NCI-H2029 (cell line): Measurements from ENCODE around the gene ZNF385C.

ENCODE experiments used
- DNase-seq: peaks from one replicate; lab custom pipeline; 2025; lab: John Stamatoyannopoulos, UW

ZNF385C gene

GRCh38 chr17:42107597-42108576 is 9.6 kb upstream of the ZNF385C start:
- DNase-seq = peak; percentile 87

DNA sequence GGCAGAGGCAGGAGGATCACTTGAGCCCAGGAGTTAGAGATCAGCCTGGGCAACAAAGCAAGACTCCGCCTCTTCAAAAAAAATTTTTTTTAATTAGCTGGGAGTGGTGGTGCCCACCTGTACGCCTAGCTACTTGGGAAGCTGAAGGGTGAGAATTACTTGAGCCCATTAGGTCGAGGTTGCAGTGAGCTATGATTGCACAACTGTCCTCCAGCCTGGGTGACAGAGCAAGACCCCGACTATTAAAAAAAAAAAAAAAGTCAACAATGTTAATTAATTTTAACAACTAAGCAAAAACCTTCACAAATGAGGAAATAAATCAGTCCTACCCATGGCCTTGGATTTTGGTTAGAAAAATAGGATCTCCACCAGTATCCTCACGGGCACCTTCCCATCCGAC is 8.9 kb upstream of the ZNF385C start:
- no peak for DNase-seq

DNA sequence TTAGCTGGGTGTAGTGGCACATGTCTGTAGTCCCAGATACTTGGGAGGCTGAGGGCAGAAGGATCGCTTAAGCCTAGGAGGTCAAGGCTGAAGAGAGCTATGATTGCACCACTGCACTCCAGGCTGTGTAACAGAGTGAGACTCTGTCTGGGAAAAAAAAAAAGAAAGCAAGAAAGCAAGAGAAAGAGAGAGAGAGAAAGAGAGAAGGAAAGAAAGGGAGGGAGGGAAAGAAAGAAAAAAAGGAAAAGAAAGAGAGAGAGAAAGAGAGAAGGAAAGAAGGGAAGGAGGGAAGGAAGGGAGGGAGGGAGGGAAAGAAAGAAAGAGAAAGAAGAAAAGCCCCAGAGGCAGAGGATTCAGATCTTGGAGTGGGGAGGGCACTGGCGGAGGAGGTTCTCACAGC is 7.7 kb upstream of the ZNF385C start:
- no peak for DNase-seq

GRCh38 chr17:42104264-42104663 is 6.0 kb upstream of the ZNF385C start:
- DNase-seq = no peak

DNA sequence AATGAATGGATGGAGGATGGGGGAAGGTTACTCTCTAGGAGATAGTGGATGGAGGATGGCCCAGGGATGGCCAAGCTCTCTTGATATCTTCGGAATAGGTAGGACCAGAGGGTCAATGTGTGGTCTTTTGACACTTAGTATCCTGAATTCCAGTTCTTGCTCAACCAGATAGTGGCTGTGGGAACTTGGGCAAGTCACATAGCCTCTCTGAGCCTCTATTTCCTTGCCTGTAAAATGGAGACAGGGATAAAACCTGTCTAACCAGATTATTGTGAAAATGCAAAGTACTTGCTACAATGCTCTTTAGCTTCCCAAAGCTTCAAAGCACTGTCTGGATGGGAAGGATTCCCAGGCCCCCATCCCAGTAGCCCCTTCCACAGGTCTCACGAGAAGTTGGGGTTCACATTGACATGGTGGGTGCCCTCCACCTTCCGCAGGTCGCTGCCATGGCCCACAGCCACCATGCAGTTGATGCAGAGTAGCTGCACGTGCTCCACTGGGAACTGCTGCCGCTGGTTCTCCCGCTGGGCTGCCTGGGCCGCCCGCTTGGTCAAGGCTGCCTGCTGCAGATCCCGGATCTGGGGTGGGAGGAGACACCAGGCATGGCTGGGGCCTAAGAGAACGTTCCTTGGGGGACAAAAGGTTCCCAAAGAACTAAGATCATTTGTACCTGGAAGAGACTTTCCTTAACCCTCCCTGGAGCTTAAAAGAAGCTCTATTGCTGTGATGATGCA is 5.1 kb upstream of the ZNF385C start:
- DNase-seq = no peak

DNA sequence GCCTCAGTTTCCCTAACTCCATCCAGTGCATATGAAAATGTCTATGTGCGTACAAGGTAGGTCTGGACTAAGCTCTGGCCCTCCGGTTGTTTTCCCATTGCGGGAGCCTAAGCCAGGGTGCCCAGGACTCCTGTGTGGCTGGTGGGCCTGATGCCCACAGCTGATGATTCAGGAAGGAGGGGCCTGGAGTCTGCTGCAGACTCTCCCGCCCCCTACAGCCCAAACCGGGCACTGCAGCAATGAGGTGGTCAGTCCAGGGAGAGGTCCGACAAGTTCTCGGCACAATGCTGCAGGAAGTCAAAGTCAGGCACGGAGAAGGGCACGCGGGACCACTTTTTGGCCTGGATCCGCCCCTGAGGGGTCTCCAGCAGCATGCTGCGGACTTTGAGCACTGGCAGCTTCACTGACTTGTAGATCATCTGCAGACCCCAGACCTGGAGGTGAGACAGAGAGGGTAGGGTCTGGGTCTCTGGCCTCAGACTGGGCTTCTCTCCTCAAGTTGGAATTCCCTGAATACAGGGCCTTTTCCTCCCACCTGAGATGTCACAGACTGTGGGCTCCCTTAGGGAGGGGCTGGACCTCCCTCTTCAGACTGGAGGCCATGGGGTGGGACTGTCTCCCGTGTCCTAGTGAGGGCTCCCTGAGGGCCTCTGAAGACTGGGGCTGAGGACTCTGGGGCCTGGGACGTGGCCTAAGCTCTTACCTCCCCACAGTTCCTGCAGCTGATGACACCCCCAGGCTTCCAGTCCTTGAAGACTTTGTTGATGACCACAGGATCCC is 3.4 kb upstream of the ZNF385C start:
- no peak for DNase-seq

DNA sequence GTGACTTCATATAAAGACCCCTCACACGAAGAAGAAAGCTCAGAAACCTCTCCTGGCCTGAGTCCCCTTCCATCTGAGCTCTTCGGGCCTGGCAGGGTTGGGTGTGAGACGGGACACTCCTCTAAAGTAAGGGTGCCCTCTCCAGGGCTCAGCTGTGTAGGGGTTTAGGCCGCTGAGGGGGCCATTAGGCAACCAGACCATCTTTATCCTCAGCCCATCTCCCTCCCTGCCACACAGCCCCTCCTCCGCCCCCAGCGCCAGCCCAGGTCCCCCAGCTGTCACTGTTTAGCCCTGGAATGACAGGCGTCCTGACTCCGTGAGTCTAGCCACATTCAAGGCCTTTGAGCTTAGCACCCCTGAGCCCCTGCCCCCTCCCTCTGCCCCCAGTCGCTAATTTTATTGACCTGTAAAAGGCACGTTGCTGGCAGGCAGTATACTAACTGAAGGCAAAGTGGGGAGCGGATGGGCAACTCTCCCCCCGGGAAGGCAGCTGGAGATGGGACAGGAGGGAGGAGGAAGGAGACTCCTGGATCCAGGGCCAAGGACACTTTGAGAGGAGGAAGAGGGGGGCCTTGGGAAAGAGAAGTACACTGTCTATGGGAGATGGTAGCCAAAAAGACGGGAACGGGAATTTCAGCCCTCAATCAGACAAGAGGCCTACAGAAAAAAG is 592 bp upstream of the ZNF385C start:
- no peak for DNase-seq

DNA sequence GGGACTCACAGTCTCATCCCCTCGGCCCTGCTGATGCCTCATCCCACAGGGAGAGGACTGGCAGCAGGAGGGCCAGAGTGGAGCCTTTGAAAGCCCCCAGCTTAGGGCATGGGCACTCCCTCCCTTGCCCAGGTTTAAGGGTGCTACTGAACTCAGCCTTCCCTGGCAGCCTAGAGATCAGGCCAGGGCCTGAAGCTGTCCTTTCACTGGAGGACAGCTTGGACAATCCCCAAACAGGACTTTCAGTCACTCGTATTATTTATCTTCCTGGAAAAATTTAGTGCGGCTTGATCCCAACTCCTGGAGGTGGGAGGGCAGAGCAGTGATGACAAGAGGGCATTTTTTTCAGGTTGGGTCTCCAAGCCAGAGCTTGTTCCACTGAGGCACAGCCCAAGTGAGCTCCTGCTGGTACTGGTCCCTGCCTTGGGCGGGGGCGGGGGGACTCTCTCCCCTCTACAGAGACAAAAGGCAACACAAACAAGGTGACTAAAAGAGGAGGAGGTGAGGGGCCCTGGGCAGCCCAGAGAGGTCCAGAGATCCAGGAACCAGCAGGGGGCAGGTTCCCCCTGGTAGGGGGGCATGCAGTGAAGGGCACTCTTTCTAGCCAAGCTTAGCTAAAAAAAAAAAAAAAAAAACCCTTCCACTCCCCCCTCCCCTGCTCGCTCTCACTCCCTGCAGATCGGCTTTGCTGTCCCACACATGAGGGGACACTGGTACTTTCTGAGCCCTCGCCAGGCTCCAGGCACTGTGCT is 1.7 kb downstream of the ZNF385C start:
- DNase-seq = no peak

GRCh38 chr17:42094375-42095069 is 3.8 kb downstream of the ZNF385C start:
- DNase-seq = no peak

DNA sequence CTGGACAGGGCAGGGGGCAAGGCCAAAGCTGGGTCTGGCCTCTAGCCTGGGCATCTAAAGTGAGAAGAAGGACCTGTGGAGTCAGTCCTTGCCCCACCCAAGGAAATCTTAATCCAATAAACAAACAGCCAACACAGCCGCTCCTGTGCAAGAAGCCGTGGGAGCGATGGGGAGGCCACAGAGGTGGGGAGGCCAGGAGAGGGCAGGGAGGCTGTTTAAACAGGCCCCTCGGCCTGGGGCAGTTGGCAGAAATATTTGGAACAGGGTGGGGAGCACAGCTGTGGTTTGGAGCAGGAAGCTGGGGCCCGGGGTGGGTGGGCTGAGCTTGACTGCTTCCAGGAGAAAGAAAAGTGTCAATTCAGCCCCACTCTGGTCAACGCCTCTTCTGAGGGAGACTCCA is 5.3 kb downstream of the ZNF385C start:
- no peak for DNase-seq

DNA sequence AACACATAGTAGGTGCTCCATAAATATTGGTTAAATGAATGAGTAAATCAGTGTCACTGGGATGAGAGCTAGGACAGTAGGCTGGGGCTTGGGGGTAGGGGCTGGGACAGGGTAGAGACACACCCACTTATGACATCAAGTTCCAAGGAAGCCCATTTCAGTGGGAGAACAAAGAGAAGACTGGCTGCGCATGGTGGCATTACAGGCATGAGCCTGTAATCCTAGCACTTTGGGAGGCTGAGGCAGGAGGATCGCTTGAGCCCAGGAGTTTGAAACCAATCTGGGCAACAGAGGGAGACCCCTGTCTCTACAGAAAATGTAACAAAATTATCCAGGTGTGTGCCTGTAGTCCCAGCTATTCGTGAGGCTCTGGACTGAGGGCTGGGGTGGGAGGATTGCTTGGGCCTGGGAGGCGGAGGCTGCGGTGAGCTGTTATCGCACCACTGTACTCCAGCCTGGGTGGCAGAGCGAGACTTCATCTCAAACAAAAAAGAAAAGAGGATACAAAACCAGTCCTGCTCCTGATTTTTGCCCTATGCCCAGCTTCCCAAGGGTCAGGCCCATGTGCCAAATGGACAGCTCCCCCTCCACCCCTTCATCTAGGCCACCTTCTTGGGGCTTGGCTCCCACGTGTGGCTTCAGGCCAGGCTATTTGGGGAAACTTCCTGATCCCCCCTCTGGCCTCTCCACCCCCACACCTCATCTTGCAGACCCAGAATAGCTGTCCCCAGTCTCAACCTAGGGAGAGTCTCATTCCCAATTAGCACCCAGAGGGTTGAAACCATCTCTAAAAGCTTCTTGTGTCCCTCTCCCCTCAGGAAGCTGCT is 7.1 kb downstream of the ZNF385C start:
- no peak for DNase-seq

DNA sequence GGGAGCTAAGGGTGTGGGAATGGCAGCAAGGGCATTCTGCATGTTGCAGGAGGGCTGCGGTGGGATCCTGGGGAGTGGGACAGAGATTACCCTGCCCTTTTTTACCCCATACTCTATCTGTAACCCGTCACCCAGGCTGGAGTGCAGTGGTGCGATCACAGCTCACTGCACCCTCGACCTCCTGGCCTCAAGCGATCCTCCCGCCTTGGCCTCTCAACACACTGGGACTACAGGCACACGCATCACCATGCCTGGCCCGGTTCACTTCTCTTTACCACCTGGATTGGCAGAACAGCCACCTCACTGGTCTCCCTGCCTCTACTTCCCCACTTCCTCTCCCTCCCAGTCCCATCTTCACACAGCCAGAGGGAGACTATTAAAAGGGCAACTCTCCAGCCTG is 9.5 kb downstream of the ZNF385C start:
- DNase-seq = no peak

DNA sequence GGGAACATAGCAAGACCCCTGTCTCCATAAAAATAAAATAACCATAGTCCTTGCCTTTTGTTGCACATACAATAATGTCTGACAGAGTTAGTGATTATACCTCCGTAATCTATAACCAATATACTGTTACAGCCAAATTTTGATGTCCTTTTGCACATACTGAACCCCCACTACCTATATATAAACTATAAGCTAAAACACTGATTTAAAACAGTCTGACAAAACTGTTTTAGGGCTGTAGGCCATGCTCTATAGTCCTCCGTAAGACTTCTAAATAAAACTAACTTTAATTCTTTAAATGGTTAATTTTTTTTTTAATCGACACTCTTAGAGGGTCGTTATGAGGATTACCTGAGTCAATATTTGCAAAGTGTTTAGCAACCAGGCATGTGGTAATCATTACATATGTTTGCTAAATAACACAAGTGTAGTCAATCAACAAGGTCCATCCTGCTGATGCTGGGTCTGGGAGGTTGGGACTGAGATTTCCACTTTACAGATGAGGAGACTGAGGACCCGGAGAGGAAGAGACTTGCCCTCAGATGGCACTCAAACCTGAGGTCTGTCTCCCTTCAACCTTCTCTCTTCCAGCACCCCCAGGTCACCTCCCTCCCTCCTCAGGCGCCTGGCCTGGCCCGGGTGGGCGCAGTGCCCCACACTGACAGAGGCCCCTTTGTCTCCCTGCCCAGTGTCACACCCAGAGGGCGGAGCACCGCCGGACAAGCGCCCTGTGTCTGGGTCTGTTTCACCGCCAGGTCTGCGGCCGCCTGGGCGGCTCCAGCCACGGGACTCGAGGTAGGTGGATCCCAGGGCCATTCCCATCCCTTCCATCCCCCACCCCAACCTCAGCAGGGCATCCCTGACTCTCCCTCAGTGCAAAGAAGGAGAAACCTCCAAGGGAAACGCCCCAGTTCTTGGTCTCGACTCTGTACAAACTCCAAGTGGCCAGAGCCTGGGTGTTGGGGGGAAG is 10.3 kb downstream of the ZNF385C start:
- no peak for DNase-seq

DNA sequence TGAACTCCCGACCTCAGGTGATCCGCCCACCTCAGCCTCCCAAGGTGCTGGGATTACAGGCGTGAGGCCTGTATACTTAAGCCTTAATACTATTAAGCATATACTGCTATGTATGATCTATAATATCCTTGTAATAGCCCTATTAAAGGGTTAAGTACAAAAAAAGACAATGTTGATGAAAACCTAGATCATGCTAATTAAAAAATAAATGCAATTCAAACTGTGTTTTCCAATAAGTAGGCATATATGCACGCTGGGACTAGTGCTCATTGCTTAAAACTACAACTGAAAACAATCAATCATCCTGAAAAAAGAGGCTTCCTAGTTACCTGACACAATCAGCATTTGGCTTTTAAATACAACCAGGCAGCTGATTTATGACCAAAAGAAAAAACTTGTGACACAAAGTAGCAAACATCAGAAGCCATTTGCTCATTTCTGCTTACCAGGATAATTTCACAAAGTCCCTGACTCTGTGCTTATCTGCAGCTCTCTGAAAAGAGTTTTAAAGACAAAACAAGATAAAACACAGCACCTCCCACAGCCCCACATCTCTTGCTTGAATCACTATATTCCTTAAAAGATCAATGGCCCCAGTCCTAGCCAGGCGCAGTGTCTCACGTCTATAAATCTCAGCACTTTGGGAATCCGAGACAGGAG is 11.1 kb downstream of the ZNF385C start:
- no peak for DNase-seq

DNA sequence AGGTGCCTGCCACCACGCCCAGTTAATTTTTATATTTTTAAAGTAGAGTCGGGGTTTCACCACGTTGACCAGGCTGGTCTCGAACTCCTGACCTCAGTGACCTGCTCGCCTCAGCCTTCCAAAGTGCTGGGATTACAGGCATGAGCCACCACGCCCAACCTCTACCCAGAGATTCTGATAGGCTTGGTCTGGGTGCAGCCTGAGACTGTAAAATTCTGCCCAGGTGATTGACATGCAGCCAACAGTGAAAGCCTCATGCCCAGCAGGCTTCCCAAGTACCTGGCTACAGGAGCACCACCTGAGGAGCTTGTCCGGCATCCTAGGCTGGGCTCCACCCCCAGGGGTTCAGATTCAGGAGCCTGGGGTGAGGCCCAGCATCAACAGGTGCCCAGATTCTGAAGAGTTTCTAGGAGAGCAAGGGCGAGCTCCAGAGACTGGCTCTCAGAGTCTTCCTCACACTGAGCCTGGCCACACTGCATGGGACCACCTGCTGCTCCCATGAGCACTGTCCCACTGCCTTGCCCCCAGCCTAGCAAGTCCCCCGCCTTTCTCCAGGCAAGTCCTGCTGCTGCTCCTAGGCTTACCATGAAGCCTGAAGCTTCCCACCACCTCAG is 16.6 kb downstream of the ZNF385C start:
- no peak for DNase-seq

DNA sequence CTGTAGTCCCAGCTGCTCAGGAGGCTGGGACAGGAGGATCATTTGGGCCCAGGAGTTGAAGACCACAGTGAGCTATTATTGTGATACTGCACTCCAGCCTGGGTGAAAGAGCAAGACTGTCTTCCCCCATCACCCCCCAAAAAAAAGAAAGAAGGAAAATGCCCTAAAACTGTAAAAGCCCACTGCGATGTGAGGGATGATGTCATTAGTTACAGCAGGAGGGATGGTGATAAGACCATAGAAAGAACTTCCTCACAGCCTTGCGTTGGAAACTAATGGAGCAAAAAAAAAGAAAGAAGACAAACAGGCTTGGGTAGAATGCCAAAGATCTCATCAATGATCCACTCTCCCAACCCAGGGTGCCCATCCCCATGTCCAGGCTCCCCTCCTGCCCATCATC is 18.7 kb downstream of the ZNF385C start:
- DNase-seq = no peak

DNA sequence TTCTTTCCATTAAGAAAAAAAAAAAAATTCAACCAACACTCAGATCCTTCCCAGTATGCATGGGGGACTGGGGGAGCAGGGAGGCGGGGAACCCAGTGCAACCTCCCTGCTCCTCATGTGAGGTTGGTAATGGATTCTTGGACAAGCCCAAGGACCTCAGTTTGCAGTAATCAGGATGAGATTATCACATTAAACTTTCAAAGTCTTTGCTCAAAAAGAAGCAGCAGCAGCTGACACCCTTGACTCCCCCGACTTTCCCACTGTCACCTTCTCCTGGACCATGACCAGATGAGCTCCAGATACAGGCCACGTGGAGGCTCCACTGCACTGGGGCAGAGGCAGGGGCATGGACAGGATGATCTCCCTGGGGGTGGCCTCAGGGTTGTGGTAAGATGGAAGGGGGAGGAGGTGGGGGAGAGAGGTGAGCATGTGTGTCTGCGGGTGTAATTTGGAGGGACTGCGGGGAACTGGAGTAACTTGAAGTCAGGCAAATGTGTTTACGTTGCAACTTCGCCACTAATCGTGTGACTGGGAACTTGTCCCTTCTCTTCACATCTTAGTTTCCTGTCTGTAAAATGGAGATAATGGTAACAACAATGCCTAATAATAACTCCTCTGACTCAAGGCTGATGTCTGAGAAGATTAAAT is 19.8 kb downstream of the ZNF385C start:
- DNase-seq = no peak
